ENCODE data around the gene HSD17B2. TPM values are rescaled to one million over a fixed set of nuclear protein-coding genes. Genes with fewer than 3 reads are reported as not detected.

Gene HSD17B2, protein sequence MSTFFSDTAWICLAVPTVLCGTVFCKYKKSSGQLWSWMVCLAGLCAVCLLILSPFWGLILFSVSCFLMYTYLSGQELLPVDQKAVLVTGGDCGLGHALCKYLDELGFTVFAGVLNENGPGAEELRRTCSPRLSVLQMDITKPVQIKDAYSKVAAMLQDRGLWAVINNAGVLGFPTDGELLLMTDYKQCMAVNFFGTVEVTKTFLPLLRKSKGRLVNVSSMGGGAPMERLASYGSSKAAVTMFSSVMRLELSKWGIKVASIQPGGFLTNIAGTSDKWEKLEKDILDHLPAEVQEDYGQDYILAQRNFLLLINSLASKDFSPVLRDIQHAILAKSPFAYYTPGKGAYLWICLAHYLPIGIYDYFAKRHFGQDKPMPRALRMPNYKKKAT
- not detected for total RNA-seq

DNA sequence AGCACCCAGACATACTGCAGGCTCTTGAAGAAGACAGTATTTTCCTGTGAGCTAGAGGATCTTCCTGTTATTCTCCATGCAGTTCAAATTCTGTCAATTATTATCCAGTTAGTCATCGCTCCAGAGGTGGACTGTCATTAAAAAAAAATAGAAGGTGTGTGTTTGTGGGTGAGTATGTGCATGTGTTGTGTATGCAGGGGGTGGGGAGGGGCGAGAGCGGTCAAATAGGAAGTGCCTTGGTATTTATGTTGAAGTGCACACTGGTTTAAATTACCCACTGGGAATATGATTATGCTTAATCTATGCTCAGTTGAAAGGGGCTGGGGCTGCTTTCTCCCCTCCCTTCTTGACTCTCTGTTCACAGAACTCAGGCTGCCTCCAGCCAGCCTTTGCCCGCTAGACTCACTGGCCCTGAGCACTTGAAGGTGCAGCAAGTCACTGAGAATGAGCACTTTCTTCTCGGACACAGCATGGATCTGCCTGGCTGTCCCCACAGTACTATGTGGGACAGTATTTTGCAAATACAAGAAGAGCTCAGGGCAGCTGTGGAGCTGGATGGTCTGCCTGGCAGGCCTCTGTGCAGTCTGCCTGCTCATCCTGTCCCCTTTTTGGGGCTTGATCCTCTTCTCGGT lies at the start of gene HSD17B2:
Gene HSD17B2, plus strand, starts transcription at position 273 of the 632 bp plus-strand sequence. Its CDS starts 172 bp downstream, at position 445.
- Histone ChIP-seq H3K27me3 (no peaks in the 10 kb centered on the region), H3K9me3 (no peaks in the 10 kb centered on the region), H3K4me1 (no peaks in the 10 kb centered on the region), H3K27ac (no peak within 1 kb of the TSS), H3K4me3 (peak within 1 kb of the TSS in 1 of 4 donors; percentile 8), H3K36me3 (no peaks in the 10 kb centered on the region)
- DNase-seq (ENCODE audit: low spot score in 2 of 2): no peak
- TF ChIP-seq EP300 (IDR thresholded peaks at IDR 0.05) (no peak), POLR2A (IDR thresholded peaks at IDR 0.05) (no peak)
- TF ChIP-seq, protein P1, sequence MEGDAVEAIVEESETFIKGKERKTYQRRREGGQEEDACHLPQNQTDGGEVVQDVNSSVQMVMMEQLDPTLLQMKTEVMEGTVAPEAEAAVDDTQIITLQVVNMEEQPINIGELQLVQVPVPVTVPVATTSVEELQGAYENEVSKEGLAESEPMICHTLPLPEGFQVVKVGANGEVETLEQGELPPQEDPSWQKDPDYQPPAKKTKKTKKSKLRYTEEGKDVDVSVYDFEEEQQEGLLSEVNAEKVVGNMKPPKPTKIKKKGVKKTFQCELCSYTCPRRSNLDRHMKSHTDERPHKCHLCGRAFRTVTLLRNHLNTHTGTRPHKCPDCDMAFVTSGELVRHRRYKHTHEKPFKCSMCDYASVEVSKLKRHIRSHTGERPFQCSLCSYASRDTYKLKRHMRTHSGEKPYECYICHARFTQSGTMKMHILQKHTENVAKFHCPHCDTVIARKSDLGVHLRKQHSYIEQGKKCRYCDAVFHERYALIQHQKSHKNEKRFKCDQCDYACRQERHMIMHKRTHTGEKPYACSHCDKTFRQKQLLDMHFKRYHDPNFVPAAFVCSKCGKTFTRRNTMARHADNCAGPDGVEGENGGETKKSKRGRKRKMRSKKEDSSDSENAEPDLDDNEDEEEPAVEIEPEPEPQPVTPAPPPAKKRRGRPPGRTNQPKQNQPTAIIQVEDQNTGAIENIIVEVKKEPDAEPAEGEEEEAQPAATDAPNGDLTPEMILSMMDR (IDR thresholded peaks at IDR 0.05): no peak
- 68 to 75% methylated on average over 6 of the region's 6 CpGs for WGBS, 2 donors

DNA sequence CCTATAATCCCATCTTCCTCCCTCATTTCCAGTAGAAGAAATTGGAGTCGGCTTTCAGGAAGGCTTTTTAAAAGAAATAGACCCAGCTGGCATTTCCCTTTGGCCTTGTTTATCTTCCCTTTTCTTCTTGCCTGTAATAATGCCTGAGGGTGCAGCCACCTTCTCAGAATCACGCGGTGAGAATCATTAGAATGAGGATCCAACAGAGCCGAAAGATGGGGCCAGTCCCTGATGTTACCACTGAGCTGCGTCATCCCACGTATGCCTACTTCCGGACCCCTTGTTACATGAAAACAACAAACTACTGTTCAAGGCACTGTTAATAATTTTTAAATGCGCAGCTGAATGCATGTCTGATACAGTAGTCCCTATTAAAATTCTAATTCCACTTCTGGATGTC lies 47.9 kb upstream of the HSD17B2 start:
- Histone ChIP-seq H3K4me3 (no peak overlapping the region), H3K27ac (no peak overlapping the region), H3K4me1 (no peaks in the 10 kb centered on the region), H3K27me3 (no peaks in the 10 kb centered on the region), H3K36me3 (no peaks in the 10 kb centered on the region), H3K9me3 (no peaks in the 10 kb centered on the region)
- TF ChIP-seq POLR2A (IDR thresholded peaks at IDR 0.05) (no peak), EP300 (IDR thresholded peaks at IDR 0.05) (no peak)
- TF ChIP-seq, protein P1 (IDR thresholded peaks at IDR 0.05): no peak
- DNase-seq (ENCODE audit: low spot score in 2 of 2): no peak
- WGBS, 2 donors: 79 to 80% methylated on average over 8 of the region's 8 CpGs

DNA sequence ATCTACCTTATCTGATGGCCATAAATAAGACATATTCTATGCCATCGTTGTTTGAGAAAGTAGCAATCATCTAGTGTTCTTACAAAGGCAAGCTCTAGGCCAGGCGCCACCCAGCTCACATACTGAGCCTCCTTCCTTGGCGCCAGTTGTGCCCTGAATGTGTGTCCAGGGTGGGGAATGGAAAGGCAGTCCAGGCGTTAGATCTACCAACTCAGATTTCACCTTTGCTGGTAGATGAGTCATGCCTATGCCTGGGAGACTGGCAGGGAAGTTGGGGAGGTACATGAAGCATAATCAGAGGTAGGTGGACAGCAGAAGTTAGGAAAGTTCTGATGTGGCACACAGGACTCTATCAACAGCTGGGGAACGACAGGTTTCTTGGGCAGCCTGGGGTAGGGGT lies 47.3 kb upstream of the HSD17B2 start:
- Histone ChIP-seq H3K27me3 (no peaks in the 10 kb centered on the region), H3K9me3 (no peaks in the 10 kb centered on the region), H3K36me3 (no peaks in the 10 kb centered on the region), H3K27ac (no peak overlapping the region), H3K4me1 (no peaks in the 10 kb centered on the region), H3K4me3 (no peak overlapping the region)
- no peak for DNase-seq (ENCODE audit: low spot score in 2 of 2)
- TF ChIP-seq, protein P1 (IDR thresholded peaks at IDR 0.05): no peak
- no peak for TF ChIP-seq EP300 (IDR thresholded peaks at IDR 0.05)
- WGBS, 2 donors: 86 to 90% methylated on average over 5 of the region's 5 CpGs

DNA sequence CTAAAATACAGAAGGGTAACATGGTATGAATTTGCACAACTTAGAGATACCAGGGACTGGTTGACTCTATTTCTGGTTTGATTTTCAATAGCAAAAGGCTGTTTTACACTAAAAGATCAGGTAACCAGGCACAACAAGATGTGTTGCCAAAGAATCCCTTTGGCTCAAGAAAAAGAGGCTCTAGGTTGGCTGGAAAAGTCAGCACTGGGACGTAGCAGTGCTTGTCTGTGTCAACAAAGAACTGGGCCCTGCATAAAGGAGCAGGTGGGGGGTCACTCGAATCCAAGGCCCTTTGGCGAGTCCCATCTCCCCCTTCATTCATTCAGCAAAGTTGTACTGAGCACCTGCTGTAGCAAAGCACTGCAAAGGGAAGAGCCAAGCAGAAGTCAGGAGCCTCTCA lies 42.2 kb upstream of the HSD17B2 start:
- H3K4me3 ChIP-seq: no peak overlapping the region
- H3K27me3 ChIP-seq: no peaks in the 10 kb centered on the region
- 66 to 77% methylated on average over 3 of the region's 3 CpGs for WGBS, 2 donors
- H3K27ac ChIP-seq: no peak overlapping the region
- DNase-seq (ENCODE audit: low spot score in 2 of 2): no peak
- no peaks in the 10 kb centered on the region for H3K9me3 ChIP-seq
- no peaks in the 10 kb centered on the region for H3K36me3 ChIP-seq
- TF ChIP-seq EP300 (IDR thresholded peaks at IDR 0.05) (no peak), POLR2A (IDR thresholded peaks at IDR 0.05) (no peak)
- TF ChIP-seq, protein P1 (IDR thresholded peaks at IDR 0.05): no peak
- H3K4me1 ChIP-seq: peaks cover 0 to 12% (median 2%) of the 10 kb centered on the region in 4 donors

DNA sequence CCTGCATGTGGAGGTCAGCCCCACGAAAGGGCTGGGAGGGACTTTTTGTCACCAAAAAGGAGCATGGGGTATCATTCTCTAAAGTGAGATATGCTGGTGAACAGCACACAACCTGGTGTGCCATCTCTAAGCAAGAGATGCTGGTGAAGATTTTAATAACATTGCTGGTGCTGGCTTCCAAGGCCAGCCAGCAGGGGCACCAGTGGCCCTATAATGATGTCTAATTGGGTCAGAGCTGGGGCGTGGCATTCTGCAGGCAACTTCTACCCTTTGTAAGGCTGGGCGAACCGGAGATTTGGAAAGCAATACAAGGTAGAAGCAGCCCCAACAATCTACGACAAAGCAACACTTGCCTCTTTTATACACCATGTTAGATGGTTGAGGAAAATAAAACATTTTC lies 40.6 kb upstream of the HSD17B2 start:
- Histone ChIP-seq H3K36me3 (no peaks in the 10 kb centered on the region), H3K27ac (no peak overlapping the region), H3K4me1 (peaks cover 0 to 17% (median 2%) of the 10 kb centered on the region in 4 donors), H3K9me3 (no peaks in the 10 kb centered on the region), H3K27me3 (no peaks in the 10 kb centered on the region), H3K4me3 (no peak overlapping the region)
- WGBS, 2 donors: 87 to 89% methylated on average over 5 of the region's 5 CpGs
- no peak for DNase-seq (ENCODE audit: low spot score in 2 of 2)
- TF ChIP-seq EP300 (IDR thresholded peaks at IDR 0.05) (no peak), POLR2A (IDR thresholded peaks at IDR 0.05) (no peak)
- TF ChIP-seq, protein P1 (IDR thresholded peaks at IDR 0.05): no peak

Data from tibial nerve (tissue), 4 donors.